HG03159 (cell line): Measurements from ENCODE around the gene ARMC2.
A peak's percentile ranks its signal among the peaks of the same experiment; 100 is the strongest.

Source experiments
- ATAC-seq: cut with Tn5 transposase; IDR thresholded peaks from one replicate; pipeline ENCODE4 v1.9.1; 2021; ENCODE audit warnings: mild to moderate bottlenecking, moderate library complexity; ENCODE audit not compliant: unreplicated experiment

The ARMC2 gene

DNA sequence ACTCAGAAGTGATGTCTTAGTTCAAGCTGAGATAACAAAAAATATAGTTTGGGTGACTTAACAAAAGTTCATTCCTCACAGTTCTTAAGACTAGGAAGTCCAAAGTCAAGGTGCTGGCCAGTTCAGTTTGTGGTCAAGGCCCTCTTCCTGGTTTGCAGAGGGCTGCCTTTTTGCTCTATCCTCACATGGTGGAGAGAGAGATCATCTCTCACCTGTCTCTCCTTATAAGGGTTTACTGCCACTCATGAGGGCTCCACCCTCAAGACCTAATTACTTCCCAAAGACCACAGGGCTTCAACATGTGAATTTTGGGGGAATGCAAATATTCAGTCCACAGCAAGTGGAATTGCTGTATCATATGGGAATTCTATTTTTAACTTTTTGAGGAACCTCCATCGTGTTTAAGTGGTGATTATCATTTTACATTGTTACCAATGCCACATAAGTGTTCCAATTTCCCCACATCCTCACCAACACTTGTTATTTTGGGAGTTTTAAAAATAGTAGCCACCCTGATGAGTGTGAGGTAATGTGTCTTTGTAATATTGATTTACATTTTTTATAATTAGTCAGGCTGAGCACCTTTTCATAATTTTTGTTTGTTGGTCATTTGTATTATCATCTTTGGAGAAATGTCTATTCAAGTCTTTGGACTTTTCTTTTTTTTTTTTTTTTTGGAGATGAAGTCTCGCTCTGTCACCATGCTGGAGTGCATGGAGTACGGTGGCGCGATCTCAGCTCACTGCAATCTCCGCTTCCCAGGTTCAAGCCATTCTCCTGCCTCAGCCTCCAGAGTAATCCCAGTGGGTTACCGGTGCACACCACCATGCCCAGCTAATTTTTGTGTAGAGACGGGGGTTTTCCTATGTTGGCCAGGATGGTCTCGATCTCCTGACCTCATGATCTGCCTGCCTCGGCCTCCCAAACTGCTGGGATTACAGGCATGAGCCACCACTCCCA is 134.2 kb downstream of the ARMC2 start:
- no peak for ATAC-seq

DNA sequence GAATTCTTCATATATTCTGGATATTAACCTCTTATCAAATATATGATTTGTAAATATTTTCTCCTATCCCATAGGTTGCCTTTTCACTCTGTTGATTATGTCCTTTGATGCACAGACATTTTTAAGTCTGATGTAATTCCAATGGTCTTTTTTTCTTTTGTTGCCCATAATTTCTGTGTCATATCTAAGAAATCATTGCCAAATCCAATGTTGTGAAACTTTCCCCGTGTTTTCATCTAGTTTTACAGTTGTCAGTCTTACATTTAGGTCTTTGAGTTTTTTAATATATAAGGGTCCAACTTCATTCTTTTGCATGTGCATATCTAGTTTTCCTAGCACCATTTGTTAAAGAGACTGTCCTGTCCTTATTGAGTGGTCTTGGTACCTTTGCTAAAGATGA is 134.9 kb downstream of the ARMC2 start:
- no peak for ATAC-seq

DNA sequence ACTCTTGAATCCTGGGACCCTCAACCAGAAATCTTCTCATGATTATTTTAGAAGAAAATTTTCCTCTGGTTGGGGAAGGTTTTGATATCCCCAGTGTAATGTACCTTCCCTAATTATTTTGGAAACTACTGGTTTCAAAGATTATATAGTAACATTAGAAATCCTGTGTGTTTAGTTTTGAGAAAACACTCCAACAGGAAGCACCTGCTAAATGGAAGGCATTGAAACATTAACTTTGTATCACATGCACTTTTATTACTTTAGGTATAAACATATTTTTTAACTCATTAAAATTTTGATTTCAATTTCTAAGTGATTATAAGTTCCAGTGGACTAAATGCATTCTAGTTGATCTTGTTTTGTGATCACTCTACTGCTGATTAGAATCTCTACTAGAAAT is 137.1 kb downstream of the ARMC2 start:
- ATAC-seq, result no peak

DNA sequence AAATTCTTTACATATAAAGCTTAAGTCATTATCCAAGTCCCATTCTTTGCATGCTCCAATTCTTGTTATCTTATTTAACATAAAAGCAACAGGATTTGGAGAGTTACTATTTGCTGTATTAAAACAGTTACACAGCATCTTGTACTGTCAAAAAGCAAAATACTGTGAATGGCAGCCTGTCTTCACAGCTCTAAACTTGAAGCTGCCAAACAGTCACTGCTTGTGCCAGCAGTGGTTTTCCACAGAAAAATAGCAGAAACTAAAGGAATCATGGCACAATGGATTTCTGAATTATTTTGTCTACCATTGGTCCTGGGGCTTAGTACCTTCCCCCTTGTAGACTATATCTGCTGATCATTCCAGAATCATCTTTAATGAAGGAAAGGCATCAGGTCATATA is 138.9 kb downstream of the ARMC2 start:
- ATAC-seq, result no peak

DNA sequence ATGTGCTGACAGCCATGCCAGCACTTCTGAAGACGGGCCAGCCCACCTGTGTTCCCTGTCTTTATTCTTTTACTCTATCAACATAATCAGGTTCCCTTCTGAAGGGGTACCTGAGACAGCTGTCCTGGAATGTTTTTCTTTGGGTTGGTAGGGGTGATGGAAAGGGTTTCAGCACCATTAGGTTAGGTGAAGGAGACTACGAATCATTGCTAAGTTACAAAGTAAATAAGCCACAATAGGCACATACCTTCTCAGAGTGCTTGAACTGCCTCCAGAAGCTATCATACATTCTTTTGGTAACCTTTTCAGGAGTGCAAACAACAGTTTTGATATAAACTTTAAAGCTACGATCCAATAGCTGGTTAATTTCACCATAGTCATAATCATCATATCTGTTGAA is 140.1 kb downstream of the ARMC2 start:
- ATAC-seq, result no peak

DNA sequence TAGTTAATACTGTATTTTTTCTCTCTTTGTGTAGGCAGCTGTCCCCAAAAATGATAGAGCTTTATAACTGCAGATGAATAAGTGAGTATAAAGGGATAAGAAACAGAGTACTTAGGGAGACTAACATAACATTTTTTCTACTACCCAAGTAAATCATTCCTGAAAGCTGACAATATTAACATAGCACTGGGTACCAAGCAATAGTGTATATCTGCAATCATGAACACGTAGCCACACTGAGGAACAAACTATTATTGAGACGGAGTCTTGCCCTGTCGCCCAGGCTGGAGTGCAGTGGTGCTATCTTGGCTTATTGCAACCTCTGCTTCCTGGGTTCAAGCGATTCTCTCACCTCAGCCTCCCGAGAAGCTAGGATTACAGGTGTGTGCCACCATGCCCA is 140.5 kb downstream of the ARMC2 start:
- no peak for ATAC-seq

DNA sequence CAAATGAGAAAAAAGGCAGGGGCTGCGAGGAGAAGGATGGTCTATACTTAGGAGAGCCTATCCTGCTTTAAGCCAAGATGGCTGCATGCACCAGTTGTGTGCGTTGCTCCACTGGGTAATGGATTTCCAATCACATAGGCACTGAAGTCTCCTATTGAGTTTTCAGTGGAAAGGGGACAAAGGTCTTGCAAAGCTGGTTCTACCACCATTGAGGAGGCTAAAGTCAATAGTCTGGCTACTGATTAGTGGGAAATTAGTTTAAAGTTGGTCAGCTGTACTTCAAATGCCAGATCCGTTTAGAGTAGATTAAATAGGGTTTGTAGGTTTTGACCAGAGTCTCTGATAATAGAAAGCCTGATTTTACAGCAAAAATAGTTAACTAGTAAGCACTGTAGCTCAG is 141.5 kb downstream of the ARMC2 start:
- no peak for ATAC-seq

DNA sequence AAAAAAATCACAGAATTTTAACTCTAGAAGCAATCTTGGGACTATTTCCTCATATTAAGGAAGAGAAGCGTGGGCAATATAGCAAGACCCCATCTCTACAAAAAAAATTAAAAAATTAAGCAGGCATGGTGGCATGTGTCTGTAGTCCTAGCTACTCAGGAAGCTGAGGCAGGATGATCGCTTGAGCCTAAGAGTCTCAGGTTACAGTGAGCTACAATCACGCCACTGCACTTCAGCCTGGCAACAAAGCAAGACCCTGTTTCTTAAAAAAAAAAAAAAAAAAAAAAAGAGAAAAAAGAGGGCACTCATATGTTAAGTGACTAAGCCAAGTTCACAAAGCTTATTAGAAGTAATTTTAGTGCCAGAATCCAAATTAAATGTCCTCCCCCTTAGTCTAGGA is 145.7 kb downstream of the ARMC2 start:
- ATAC-seq, result no peak

DNA sequence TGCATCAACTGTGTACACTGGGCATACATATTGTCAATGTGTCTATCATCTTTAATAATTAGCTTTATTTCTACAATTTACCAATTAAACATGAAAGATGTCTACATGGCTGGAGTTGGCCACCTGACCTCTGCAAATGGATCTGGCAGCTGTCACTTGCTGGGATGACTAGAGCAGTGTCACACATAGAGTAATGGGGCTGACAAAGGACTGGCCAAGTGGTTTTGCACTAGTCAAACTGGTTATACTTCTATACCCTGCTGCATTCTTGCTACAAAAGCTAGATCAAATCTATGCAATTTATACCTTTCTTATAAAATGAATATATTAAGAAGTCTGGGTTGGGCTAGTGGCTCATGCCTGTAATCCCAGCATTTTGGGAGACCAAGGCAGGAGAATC is 147.1 kb downstream of the ARMC2 start:
- ATAC-seq, result no peak

DNA sequence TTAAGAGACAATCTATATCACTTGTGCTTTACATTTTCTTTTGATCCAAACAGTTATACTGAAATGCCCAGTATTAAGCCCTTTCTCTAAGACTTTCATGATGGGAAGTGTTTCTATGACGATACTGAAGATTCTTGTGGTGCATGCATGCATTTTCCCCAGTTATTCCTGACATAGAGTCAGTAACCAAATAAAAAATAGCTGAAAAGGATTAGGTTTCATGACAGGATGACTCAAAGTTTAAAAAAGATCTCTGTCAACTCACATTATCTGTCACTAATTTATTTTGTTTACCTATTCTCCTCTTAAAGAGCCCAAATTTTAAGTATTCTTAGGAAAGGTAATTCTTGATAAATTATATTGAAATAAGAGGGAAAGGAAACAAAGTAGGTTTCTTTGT is 148.0 kb downstream of the ARMC2 start:
- no peak for ATAC-seq

DNA sequence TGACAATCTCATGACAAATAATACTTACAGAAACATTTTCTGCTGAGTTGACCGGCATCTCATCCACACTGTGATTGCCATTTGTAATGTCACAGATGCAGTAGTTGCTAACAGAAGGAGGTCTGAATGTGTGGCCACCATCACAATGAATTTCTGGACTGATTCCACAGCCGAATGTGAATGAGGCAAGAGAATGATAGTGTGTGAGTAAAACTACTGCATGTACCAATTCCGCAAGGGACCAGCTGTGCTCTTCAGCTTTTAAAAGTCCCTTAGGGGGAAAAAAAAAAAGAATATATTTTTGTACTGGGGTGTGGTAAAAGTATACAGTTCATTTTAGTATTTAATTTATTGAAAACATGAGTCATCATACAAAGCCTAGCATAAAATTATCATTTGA is 150.3 kb downstream of the ARMC2 start:
- no peak for ATAC-seq

DNA sequence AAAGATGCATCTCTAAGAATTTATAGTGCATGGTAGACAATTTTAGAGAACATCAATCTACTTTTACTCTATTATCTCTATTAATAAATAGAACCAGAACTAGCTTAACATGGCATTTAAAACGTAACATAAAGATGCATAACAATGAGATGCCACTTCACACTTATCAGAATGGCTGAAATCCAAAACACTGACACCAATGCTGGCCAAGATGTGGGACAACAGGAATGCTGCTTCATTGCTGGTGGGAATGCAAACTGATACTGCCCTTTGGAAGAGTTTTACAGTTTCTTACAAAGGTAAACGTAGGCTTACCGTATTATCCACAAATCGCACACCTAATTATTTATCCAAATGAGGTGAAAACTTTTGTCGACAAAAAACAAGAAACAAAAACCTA is 151.2 kb downstream of the ARMC2 start:
- ATAC-seq, result no peak

DNA sequence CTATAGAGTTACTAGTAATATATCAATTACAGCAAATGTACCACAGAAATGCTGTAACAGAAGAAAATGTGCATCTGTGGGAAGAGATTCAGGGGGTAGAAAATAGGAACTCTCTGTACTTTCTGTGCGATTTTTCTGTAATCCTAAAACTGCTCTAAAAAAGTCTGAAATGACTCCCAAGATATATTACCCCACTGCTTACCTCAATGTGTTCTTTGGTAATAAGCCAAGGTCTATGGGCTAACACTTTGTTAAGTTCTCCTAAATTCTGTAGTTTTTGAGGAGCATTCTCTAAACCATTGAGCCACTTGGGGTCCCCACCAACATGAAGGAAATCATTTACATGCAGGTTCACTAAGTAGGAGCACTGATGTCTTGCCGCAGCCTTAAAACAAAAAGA is 152.1 kb downstream of the ARMC2 start:
- no peak for ATAC-seq

DNA sequence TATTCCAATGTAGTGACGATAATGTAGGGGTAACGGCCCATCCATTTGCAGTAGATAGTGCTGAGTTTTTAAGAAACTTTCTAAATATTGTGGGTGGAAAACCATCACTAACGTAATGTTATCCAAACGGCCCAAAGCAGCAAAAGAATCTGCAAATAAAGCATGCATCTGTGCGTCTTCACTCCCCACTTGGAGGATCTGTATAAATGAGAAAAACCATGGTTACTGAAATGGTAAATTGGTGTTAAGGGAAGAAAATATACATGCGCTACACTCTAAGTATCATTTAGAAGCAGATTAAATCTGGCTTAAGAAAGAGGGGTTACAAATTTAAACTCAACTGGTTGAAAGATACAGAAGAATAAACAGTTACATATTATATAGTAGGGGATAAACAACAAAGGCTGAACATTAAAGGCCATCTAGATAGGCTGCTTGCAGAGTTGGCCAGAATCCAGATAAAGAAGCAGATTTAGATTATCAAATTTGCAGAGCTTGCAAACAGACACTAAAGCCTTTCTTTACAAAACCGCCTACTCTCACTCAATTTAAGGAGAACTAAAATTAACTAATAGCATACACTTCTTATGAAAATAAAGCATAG is 153.2 kb downstream of the ARMC2 start:
- no peak for ATAC-seq

DNA sequence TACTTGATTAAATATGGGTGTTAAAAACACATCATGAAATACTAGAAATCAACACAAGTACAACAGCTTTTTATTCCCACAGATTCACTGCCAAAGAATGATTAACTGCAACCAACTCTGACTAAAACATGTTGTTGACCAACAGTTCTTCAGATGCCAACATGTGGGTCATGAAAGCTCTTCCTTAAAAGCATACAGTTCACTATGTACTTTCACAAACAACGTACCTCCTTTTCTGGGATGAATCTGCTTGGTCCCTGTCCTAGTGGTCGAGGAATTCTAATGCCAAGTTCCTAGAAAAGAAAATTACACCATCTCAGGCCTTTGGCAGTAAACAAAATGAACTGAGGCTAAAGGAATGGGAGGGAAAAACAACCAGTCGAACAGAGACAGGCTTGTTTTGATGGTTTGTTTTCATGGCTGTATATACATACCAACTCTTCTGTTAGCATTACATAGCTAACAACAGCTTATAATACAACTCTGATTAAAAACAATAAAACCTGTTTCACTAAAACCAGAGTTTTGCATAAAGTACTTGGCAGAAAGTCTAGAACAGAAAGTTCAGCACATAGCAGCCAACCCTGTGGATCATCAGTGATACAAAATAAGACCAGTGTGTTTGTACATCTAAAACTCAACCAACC is 154.0 kb downstream of the ARMC2 start:
- ATAC-seq, result no peak

DNA sequence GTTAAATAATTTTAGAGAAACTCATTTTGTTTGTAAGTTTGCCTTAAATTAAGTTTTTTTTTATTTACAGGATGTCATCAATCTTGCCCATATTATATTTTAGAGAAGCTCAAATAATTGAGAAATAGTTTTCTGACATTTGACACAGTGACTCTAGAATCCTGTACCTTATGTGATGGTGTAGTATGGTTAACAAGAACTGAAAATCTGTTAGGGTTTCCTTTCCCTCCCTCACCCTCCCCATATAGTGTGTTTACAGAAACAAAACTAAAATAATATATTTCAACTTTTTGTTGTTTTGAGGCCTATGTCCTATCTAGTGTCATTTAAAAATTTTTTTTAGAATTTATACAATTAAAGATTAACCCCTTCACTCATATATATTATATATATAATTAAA is 154.7 kb downstream of the ARMC2 start:
- no peak for ATAC-seq

DNA sequence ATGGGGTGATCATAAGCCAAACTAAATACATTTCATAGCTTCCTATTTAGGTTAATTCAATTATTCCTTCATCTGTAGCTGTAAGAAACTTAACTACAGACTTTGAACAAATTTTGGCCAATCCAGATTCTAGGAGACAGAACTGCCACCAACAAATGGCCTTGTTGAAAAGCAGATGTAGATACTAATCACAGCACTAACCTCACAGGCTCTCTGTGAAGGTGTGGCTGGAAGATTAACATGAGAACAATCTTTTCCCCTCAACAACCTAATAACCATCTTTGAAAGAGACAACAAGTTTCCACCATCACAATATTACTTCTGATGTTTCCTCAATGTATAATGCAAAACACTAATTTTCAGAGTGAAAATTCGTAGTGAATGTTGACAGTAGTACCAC is 158.6 kb downstream of the ARMC2 start:
- ATAC-seq, result no peak

DNA sequence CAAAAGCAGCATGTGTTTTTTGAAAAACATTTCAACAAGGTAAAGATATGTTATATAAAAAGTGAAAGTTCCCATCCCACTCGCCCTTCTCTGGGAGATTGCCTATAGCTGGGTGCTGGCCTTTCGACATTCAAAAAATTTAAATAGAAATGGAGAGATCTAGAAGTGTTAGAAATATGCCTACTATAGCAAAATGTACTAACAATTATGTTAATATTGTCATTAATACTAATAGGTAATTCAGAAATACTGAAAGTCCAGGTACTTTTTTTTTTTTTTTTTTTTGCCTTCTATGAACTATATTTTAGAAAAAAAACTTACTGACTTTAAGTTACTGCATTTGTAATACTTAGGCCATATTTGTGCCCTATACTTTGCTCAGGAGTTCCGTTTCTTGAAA is 159.3 kb downstream of the ARMC2 start:
- ATAC-seq, result no peak

DNA sequence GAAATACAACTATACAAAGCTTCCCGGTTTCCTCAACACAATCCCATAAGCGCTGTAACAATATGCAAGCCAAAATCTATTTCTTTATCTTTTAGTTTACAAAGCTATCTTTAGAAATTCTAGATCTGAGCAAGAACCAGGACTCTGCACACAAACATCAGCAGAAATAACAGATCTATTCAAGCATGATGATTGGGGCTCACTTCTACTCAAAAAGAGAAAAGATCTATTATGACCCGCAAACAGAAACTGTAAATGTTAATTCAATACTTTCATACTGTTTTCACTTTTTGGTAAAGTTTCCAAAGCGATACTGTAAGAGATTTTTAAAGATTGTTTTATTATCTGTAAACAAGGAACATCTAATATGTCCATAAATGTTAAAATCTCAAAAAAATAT is 159.8 kb downstream of the ARMC2 start:
- ATAC-seq, result no peak

DNA sequence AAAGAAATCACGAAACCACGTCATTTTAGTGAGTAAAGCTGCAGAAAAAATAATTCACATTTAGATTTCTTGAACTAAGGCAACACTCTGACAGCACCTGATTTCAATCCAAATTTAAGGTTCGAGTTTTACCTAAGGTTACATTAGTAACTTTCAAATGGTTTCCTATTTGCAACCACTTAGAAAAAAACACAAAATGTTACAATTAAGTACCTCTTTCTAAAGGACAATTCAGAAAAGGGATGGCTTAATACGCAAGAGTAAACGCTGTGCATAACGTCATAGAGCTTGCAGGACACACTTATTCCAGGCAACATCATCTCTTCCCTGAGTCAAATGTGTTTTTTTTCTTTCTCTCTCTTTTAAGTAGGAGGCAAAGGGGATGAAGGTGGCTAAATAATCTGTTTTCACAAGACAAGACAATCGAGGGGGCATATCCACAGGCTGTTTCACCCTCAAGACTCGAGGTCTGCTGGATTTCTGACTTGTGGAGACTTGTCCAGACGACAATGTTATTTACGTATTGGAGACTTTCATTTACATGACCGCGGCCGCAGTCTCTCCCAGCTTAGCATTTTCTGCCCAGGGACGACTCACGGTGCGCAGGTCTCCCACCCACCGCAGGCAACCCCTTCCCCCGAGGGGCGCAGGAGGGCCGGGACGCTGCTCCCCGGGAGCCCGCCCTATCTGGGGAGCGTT is 160.5 kb downstream of the ARMC2 start:
- ATAC-seq, result peak; percentile 17

DNA sequence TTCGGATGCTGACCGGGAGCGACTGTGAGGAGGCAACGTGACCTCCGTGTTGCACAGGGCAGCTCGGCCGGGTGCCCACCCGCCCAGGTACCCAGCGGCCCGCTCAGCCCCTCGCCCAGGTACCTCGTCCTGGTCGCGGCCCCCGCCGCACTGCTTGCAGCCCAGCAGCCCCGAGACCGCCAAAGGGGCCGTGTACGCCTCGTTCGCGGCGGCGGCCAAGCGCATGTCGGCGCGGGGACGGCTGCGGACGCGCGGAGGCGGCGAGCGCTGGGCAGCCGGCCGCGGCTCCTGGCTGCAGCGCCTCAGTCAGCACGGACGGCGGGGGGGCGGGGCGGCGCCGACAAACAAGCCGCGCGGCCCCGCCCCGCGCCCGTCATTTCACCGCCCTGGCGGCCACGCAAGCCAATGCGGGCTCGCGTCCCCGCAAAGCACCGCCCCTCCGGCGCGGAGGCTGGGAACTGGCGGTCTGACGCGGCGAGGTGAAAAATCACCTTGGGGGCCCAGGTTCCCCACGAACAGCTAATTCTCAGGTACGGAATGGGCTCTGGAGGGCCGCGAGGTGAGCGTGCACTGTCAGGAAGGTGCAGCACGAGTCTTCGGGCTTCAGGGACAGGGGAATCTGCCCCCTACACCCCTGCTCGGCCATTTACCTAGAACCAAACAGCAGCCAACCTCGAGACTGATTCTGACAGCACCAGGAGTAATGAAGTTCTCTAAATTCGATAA is 161.2 kb downstream of the ARMC2 start:
- peak; percentile 89 for ATAC-seq
